ENCODE data around the gene ZSCAN25.

DNA sequence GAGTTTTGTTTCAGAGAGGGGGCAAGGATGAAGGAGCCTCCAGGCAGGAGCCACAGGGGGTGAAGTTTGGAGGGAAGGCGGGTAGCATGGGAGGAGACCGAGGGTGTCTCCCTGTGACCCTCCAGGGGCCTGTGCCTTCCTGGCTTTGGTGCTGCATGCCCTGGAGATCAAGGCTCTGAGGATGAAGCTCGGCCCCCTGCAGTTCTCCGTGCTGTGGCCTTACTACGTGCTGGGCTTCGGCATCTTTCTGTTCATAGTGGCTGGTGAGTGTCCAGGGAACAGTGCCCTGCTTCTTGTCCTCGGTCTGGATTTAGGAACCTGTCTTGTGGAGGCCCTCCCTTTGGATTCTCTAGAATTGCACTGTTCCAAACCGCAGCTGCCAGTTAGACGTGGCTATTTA is 9.2 kb upstream of the ZSCAN25 start:
- no peak for TF ChIP-seq POLR2A (IDR thresholded peaks at IDR 0.05)
- TF ChIP-seq, protein P1, sequence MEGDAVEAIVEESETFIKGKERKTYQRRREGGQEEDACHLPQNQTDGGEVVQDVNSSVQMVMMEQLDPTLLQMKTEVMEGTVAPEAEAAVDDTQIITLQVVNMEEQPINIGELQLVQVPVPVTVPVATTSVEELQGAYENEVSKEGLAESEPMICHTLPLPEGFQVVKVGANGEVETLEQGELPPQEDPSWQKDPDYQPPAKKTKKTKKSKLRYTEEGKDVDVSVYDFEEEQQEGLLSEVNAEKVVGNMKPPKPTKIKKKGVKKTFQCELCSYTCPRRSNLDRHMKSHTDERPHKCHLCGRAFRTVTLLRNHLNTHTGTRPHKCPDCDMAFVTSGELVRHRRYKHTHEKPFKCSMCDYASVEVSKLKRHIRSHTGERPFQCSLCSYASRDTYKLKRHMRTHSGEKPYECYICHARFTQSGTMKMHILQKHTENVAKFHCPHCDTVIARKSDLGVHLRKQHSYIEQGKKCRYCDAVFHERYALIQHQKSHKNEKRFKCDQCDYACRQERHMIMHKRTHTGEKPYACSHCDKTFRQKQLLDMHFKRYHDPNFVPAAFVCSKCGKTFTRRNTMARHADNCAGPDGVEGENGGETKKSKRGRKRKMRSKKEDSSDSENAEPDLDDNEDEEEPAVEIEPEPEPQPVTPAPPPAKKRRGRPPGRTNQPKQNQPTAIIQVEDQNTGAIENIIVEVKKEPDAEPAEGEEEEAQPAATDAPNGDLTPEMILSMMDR (IDR thresholded peaks at IDR 0.05): no peak
- TF ChIP-seq EP300 (IDR thresholded peaks at IDR 0.05): no peak
- TF ChIP-seq POLR2AphosphoS5 (IDR thresholded peaks at IDR 0.05): no peak
